ENCODE data around the gene SLC4A1AP. TPM values are rescaled to one million over a fixed set of nuclear protein-coding genes. Genes with fewer than 3 reads are reported as not detected.

SLC4A1AP gene
- total and polyA plus RNA-seq, 2 of the 13 experiments (the other 11 are each of a cell fraction or from before 2014, with no cell fraction given): 15.3 to 44.6 TPM

DNA sequence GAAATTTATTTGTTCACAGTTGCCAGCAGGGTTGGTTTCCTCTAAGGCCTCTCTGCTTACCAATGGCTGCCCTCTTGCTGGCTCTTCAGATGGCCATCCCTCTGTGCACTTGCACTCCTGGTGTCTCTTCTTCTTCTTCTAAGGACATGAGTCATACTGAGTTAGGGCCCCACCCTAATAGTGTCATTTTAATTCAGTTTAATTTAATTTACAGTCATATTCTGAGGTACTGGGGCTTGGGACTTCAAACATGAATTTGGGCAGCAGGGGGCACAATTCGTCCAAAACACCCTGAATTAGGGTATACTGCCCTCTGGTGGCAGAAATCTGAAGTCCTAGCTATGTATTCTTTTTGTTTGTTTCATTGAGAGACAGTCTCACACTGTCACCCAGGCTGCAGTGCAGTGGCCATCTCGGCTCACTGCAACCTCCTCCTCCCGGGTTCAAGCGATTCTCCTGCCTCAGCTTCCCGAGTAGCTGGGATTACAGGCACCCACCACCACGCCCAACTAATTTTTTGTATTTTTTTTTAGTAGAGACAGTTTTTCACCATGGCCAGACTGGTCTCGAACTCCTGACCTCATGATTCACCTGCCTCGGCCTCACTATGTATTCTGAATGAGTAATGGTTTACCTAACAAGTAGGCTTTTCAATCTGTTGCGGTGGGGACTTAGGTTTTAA, 19.8 kb downstream of the SLC4A1AP start (continued):
- TF ChIP-seq ELF4 (CRISPR knock-in tag; IDR thresholded peaks at IDR 0.05; ENCODE audit: borderline replicate concordance) (no peak), YEATS2 (CRISPR knock-in tag; IDR thresholded peaks at IDR 0.05; ENCODE audit: borderline replicate concordance) (no peak), ZNF432 (CRISPR knock-in tag; IDR thresholded peaks at IDR 0.05; ENCODE audit: borderline replicate concordance) (no peak), MLXIP (CRISPR knock-in tag; IDR thresholded peaks at IDR 0.05; ENCODE audit: borderline replicate concordance) (no peak), GZF1 (CRISPR knock-in tag; IDR thresholded peaks at IDR 0.05) (no peak), BORCS8-MEF2B (CRISPR knock-in tag; IDR thresholded peaks at IDR 0.05) (0 out of 2 replicates have a peak, but pooled peaks have one; percentile 39), BATF2 (CRISPR knock-in tag; IDR thresholded peaks at IDR 0.05) (no peak), KLF11 (CRISPR knock-in tag; IDR thresholded peaks at IDR 0.05) (0 out of 2 replicates have a peak, but pooled peaks have one; percentile 61), ZNF263 (CRISPR knock-in tag; IDR thresholded peaks at IDR 0.05) (no peak), RNF2 (conservative IDR thresholded peaks at IDR 0.05; ENCODE audit: low read depth) (no peak), ZNF382 (CRISPR knock-in tag; IDR thresholded peaks at IDR 0.05; ENCODE audit: borderline replicate concordance) (no peak), FOXA3 (CRISPR knock-in tag; IDR thresholded peaks at IDR 0.05) (peak; percentile 52), ZNF280B (CRISPR knock-in tag; IDR thresholded peaks at IDR 0.05; ENCODE audit: borderline replicate concordance) (no peak), GFI1 (CRISPR knock-in tag; IDR thresholded peaks at IDR 0.05; ENCODE audit: borderline replicate concordance) (0 out of 2 replicates have a peak, but pooled peaks have one; percentile 12), ZNF501 (CRISPR knock-in tag; IDR thresholded peaks at IDR 0.05) (peak; percentile 69), ZNF441 (CRISPR knock-in tag; IDR thresholded peaks at IDR 0.05; ENCODE audit: borderline replicate concordance) (no peak), RFX3 (CRISPR knock-in tag; IDR thresholded peaks at IDR 0.05) (no peak), FOXP1 (IDR thresholded peaks at IDR 0.05) (peak; percentile 45; the same call in 1 of the 2 replicates), FOXP1 (CRISPR knock-in tag; IDR thresholded peaks at IDR 0.05) (no peak), ZNF572 (CRISPR knock-in tag; IDR thresholded peaks at IDR 0.05) (no peak)
- TF ChIP-seq, protein P1, sequence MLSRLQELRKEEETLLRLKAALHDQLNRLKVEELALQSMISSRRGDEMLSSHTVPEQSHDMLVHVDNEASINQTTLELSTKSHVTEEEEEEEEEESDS (CRISPR knock-in tag; IDR thresholded peaks at IDR 0.05; ENCODE audit: borderline replicate concordance): no peak
- TF ChIP-seq, protein P2, sequence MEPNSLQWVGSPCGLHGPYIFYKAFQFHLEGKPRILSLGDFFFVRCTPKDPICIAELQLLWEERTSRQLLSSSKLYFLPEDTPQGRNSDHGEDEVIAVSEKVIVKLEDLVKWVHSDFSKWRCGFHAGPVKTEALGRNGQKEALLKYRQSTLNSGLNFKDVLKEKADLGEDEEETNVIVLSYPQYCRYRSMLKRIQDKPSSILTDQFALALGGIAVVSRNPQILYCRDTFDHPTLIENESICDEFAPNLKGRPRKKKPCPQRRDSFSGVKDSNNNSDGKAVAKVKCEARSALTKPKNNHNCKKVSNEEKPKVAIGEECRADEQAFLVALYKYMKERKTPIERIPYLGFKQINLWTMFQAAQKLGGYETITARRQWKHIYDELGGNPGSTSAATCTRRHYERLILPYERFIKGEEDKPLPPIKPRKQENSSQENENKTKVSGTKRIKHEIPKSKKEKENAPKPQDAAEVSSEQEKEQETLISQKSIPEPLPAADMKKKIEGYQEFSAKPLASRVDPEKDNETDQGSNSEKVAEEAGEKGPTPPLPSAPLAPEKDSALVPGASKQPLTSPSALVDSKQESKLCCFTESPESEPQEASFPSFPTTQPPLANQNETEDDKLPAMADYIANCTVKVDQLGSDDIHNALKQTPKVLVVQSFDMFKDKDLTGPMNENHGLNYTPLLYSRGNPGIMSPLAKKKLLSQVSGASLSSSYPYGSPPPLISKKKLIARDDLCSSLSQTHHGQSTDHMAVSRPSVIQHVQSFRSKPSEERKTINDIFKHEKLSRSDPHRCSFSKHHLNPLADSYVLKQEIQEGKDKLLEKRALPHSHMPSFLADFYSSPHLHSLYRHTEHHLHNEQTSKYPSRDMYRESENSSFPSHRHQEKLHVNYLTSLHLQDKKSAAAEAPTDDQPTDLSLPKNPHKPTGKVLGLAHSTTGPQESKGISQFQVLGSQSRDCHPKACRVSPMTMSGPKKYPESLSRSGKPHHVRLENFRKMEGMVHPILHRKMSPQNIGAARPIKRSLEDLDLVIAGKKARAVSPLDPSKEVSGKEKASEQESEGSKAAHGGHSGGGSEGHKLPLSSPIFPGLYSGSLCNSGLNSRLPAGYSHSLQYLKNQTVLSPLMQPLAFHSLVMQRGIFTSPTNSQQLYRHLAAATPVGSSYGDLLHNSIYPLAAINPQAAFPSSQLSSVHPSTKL (CRISPR knock-in tag; IDR thresholded peaks at IDR 0.05): peak; percentile 24

All from HepG2 (cell line).